MCF 10A (cell line): ENCODE results near the gene CNTNAP1. TPM values are rescaled to one million over a fixed set of nuclear protein-coding genes. Genes with fewer than 3 reads are reported as not detected.

Experiments
- BruUV-seq: library from RNA; stranded (reverse); fragments of 400-500 nt; replicated peaks from 2 replicates; lab custom pipeline; 2021; lab: Mats Ljungman, UMichigan
- CTCF ChIA-PET: fragments of 300-600 bp; sonication (Branson Sonifier 250); formaldehyde crosslinking; extraction: SDS; loops from one replicate; lab custom pipeline; 2021; ENCODE audit warnings: antibody characterized with exemption, inconsistent platforms; lab: Yijun Ruan, JAX
- POLR2A ChIA-PET: fragments of 300-600, 350-650 bp; sonication (Branson Sonifier 250); formaldehyde crosslinking; extraction: SDS; loops from one replicate; lab custom pipeline; 2020; ENCODE audit warnings: antibody characterized with exemption, inconsistent platforms; lab: Yijun Ruan, JAX
- DNase-seq: peaks from one replicate; pipeline ENCODE4 v3.0.0-alpha.2; 2018; ENCODE audit not compliant: unreplicated experiment
- H3K27ac Mint-ChIP-seq: one replicate; pipeline ENCODE4 v1.8.0; 2022; ENCODE audit warnings: mild to moderate bottlenecking, low read depth, mixed read lengths; ENCODE audit not compliant: unreplicated experiment
- H3K27me3 Mint-ChIP-seq: one replicate; pipeline ENCODE4 v1.8.0; 2022; ENCODE audit warnings: mixed read lengths; ENCODE audit not compliant: insufficient read depth, unreplicated experiment
- H3K36me3 Mint-ChIP-seq: one replicate; pipeline ENCODE4 v1.8.0; 2022; ENCODE audit warnings: mild to moderate bottlenecking, moderate library complexity, mixed read lengths; ENCODE audit not compliant: insufficient read depth, unreplicated experiment
- H3K4me1 Mint-ChIP-seq: one replicate; pipeline ENCODE4 v1.8.0; 2022; ENCODE audit warnings: mixed read lengths; ENCODE audit not compliant: insufficient read depth, unreplicated experiment
- H3K4me3 Mint-ChIP-seq: one replicate; pipeline ENCODE4 v1.8.0; 2022; ENCODE audit warnings: mild to moderate bottlenecking, moderate library complexity, mixed read lengths; ENCODE audit not compliant: unreplicated experiment
- H3K9me3 Mint-ChIP-seq: one replicate; pipeline ENCODE4 v1.8.0; 2022; ENCODE audit warnings: mixed read lengths; ENCODE audit not compliant: unreplicated experiment
- intact Hi-C: fragments of 100-400 bp; cut with micrococcal nuclease; formaldehyde crosslinking; loops from 2 replicates; pipeline ENCODE4 v1.14.1; 2022
- total RNA-seq: library from RNA; stranded (reverse); gene quantifications from 2 replicates; pipeline ENCODE4 v1.2.3, GENCODE V29; 2022
- TF ChIP-seq, protein P1 (sequence below): fragments of 200-600 bp; IDR thresholded peaks from one replicate; pipeline ENCODE4 v1.8.0; 2022; ENCODE audit warnings: antibody characterized with exemption, mild to moderate bottlenecking; ENCODE audit not compliant: unreplicated experiment

The CNTNAP1 gene
- total RNA-seq, 1 experiment from 2014 or later: 1.2 TPM

DNA sequence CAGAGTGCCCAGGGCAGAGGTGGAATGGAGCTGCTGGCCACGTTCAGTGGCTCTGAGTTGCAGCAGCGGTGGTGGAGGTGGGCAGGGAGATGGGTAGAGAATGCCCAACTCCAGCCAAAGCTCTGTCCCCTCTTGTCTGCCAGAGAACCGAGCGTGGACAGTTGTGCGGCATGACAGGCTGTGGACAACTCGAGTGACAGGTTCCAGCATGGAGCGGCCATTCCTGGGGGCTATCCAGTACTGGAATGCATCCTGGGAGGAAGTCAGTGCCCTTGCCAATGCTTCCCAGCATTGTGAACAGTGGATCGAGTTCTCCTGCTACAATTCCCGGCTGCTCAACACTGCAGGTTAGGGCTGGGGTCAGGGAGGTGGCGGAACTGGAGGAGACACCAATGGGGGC, 8.3 kb downstream of the CNTNAP1 start:
- ChIA-PET CTCF (interaction anchor here (0.5 to 1.2 kb wide), 2 partner anchors 17 to 138 kb away, joined by 3 read pairs; partner anchors contain the start of gene HSD17B1), POLR2A (interaction anchor here (0.8 kb wide), 1 partner anchor 12 kb away, joined by 3 read pairs; no protein-coding TSS in a partner anchor)
- intact Hi-C loops: no loop called here
- H3K9me3 Mint-ChIP-seq: no peaks in the 10 kb centered on the region
- no peaks in the 10 kb centered on the region for H3K4me1 Mint-ChIP-seq
- H3K4me3 Mint-ChIP-seq: no peak overlapping the region
- H3K36me3 Mint-ChIP-seq: no peaks in the 10 kb centered on the region
- H3K27me3 Mint-ChIP-seq: no peaks in the 10 kb centered on the region
- TF ChIP-seq, protein P1, sequence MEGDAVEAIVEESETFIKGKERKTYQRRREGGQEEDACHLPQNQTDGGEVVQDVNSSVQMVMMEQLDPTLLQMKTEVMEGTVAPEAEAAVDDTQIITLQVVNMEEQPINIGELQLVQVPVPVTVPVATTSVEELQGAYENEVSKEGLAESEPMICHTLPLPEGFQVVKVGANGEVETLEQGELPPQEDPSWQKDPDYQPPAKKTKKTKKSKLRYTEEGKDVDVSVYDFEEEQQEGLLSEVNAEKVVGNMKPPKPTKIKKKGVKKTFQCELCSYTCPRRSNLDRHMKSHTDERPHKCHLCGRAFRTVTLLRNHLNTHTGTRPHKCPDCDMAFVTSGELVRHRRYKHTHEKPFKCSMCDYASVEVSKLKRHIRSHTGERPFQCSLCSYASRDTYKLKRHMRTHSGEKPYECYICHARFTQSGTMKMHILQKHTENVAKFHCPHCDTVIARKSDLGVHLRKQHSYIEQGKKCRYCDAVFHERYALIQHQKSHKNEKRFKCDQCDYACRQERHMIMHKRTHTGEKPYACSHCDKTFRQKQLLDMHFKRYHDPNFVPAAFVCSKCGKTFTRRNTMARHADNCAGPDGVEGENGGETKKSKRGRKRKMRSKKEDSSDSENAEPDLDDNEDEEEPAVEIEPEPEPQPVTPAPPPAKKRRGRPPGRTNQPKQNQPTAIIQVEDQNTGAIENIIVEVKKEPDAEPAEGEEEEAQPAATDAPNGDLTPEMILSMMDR: no peak
- no TSS peak for BruUV-seq
- H3K27ac Mint-ChIP-seq: no peak overlapping the region
- DNase-seq: no peak

DNA sequence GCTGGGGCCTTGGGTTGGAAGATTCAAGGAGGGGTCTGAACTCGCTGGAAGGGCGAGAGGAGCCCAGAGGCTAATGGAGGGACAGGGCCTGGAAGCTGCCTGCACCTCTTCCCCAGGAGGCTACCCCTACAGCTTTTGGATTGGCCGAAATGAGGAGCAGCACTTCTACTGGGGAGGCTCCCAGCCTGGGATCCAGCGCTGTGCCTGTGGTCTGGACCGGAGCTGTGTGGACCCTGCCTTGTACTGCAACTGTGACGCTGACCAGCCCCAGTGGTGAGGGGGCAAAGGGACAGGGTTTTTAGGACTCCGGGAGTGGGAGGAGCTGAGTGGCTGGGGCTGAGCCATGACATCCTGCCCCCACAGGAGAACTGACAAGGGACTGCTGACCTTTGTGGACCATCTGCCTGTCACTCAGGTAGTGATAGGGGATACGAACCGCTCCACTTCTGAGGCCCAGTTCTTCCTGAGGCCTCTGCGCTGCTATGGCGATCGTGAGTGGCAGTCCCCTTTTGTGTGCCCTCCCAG, 8.8 kb downstream of the CNTNAP1 start:
- no peaks in the 10 kb centered on the region for H3K4me1 Mint-ChIP-seq
- no peak overlapping the region for H3K4me3 Mint-ChIP-seq
- TF ChIP-seq, protein P1: no peak
- ChIA-PET CTCF (interaction anchor here (0.5 to 1.2 kb wide), 3 partner anchors 17 to 158 kb away, joined by 3 read pairs; partner anchors contain the start of gene HSD17B1), POLR2A (interaction anchor here (0.9 kb wide), 1 partner anchor 82 kb away, joined by 7 read pairs; the partner anchor contains the start of genes RETREG3 and TUBG1)
- intact Hi-C loops: no loop called here
- H3K27me3 Mint-ChIP-seq: no peaks in the 10 kb centered on the region
- H3K27ac Mint-ChIP-seq: no peak overlapping the region
- no TSS peak for BruUV-seq
- H3K36me3 Mint-ChIP-seq: no peaks in the 10 kb centered on the region
- DNase-seq: no peak
- no peaks in the 10 kb centered on the region for H3K9me3 Mint-ChIP-seq

DNA sequence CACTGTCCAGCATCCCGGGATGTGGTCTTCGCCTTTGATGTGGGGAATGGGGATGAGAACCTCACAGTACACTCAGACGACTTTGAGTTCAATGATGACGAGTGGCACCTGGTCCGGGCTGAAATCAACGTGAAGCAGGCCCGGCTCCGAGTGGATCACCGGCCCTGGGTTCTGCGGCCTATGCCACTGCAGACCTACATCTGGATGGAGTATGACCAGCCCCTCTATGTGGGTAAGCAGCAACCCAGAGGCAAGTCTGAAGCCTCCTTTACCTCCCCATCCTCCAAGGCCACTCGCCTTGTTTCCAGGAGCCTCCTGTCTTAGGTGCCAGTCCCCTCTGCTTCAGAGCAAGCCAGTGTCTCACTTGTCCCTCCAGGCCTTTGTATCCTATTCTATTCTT, 10.2 kb downstream of the CNTNAP1 start:
- TF ChIP-seq, protein P1: no peak
- intact Hi-C loops: no loop called here
- no peaks in the 10 kb centered on the region for H3K36me3 Mint-ChIP-seq
- CTCF ChIA-PET: no interaction called here
- H3K4me3 Mint-ChIP-seq: no peak overlapping the region
- POLR2A ChIA-PET: no interaction called here
- H3K4me1 Mint-ChIP-seq: no peaks in the 10 kb centered on the region
- no peak for DNase-seq
- no peak overlapping the region for H3K27ac Mint-ChIP-seq
- BruUV-seq: no TSS peak
- H3K9me3 Mint-ChIP-seq: no peaks in the 10 kb centered on the region
- H3K27me3 Mint-ChIP-seq: no peaks in the 10 kb centered on the region

DNA sequence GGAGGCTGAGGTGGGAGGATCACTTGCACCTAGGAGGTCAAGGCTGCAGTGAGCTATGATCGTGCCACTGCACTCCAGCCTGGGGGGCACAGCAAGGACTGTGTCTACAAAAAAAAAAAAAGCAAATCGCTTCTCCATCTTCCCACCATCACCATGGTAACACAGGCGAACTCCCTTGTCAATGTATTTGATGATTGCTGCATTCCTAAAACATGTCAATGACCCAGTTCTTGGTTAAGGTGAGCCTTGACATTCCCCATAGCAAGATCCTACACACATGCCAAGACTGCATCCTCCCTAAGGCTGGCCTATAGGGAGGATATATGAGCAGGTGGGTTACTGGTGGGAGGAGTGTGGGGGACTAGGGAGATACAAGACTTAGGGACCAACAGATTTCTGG, 12.2 kb downstream of the CNTNAP1 start:
- BruUV-seq: no TSS peak
- ChIA-PET CTCF (no interaction called here), POLR2A (no interaction called here)
- Mint-ChIP-seq H3K36me3 (no peaks in the 10 kb centered on the region), H3K4me3 (no peak overlapping the region), H3K9me3 (no peaks in the 10 kb centered on the region), H3K27me3 (no peaks in the 10 kb centered on the region), H3K4me1 (no peaks in the 10 kb centered on the region), H3K27ac (no peak overlapping the region)
- TF ChIP-seq, protein P1: no peak
- no peak for DNase-seq
- intact Hi-C loops: no loop called here
